ENCODE results near the gene SDHB. TPM values are rescaled to one million over a fixed set of nuclear protein-coding genes. Genes with fewer than 3 reads are reported as not detected.

The SDHB gene
- total and polyA plus RNA-seq, 2 donors (not counting 1 experiment from before 2014, with no cell fraction given): 58.0 to 61.0 TPM

DNA sequence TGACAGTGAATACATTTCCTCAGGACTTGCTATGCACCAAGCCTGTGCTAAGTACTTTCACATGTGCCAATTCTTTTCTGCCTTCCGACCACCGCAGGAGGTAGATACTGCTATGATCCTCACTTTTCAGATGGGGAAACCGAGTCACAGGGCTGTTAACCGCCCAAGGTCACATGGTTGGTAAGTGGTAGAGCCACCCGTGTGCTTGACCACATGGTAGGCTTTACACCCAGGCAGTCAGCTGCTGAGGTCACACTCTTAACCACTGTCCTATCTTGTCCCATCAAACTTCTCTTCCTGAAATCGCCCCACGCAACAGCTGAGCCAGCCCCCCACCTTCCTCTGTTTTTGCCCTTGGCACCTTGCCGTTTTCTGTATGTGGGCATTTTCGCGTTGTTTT lies 31.0 kb upstream of the SDHB start:
- TF ChIP-seq EZH2 (IDR thresholded peaks at IDR 0.05; ENCODE audit: borderline replicate concordance, insufficient read depth, low read depth, low read length, poor library complexity, severe bottlenecking): no peak
- TF ChIP-seq, protein P1, sequence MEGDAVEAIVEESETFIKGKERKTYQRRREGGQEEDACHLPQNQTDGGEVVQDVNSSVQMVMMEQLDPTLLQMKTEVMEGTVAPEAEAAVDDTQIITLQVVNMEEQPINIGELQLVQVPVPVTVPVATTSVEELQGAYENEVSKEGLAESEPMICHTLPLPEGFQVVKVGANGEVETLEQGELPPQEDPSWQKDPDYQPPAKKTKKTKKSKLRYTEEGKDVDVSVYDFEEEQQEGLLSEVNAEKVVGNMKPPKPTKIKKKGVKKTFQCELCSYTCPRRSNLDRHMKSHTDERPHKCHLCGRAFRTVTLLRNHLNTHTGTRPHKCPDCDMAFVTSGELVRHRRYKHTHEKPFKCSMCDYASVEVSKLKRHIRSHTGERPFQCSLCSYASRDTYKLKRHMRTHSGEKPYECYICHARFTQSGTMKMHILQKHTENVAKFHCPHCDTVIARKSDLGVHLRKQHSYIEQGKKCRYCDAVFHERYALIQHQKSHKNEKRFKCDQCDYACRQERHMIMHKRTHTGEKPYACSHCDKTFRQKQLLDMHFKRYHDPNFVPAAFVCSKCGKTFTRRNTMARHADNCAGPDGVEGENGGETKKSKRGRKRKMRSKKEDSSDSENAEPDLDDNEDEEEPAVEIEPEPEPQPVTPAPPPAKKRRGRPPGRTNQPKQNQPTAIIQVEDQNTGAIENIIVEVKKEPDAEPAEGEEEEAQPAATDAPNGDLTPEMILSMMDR (IDR thresholded peaks at IDR 0.05): no peak
- Histone ChIP-seq H4K20me1 (ENCODE audit: control insufficient read depth, insufficient read depth, low read length, poor library complexity, severe bottlenecking) (no peaks in the 10 kb centered on the region), H3K27ac (ENCODE audit: low read length in 2 of 2) (no peak overlapping the region), H3K9me3 (ENCODE audit: control extremely low read depth in 1 of 3, control insufficient read depth in 2 of 3, insufficient read depth in 1 of 3, low read length in 2 of 3) (no peaks in the 10 kb centered on the region), H2AFZ (ENCODE audit: insufficient read depth, low read depth, low read length, poor library complexity, severe bottlenecking) (no peak overlapping the region), H3K4me2 (replicated peaks; ENCODE audit: low read depth, low read length, poor library complexity, severe bottlenecking) (no peak overlapping the region), H3K4me3 (ENCODE audit: control extremely low read depth in 1 of 5, extremely low read depth in 1 of 5, insufficient read depth in 1 of 5, low read depth in 2 of 5, low read length in 4 of 5) (no peak overlapping the region), H3K79me2 (ENCODE audit: control insufficient read depth, insufficient read depth, low read length) (no peaks in the 10 kb centered on the region), H3K36me3 (replicated peaks in 1 of 2; ENCODE audit: control extremely low read depth in 1 of 2, control insufficient read depth in 1 of 2, extremely low read depth in 1 of 2, insufficient read depth in 2 of 2, low read length in 1 of 2) (no peaks in the 10 kb centered on the region), H3K9ac (ENCODE audit: low read length) (no peak overlapping the region), H3K27me3 (replicated peaks in 1 of 4; ENCODE audit: control extremely low read depth in 1 of 4, control insufficient read depth in 3 of 4, insufficient read depth in 4 of 4, low read length in 3 of 4) (no peaks in the 10 kb centered on the region), H3K4me1 (ENCODE audit: control insufficient read depth in 2 of 2, insufficient read depth in 2 of 2, low read length in 2 of 2) (no peaks in the 10 kb centered on the region)
- POLR2A ChIA-PET: interaction anchor here (0.6 kb wide), 1 partner anchor 500 kb away, joined by 3 read pairs; no protein-coding TSS in a partner anchor
- Mint-ChIP-seq H3K4me3 (no peak overlapping the region), H3K27ac (no peak overlapping the region), H3K9me3 (ENCODE audit: insufficient read depth) (no peaks in the 10 kb centered on the region), H3K27me3 (peaks cover 11% of the 10 kb centered on the region), H3K4me1 (no peaks in the 10 kb centered on the region)
- DNase-seq (no peak), ATAC-seq (ENCODE audit: low read depth) (no peak)
- WGBS (ENCODE audit: insufficient coverage): 77% methylated on average over 6 of the region's 10 CpGs
- CTCF ChIA-PET: no interaction called here
- intact Hi-C loops (cut with micrococcal nuclease): no loop called here

- H3K4me2 ChIP-seq (replicated peaks; ENCODE audit: low read depth, low read length, poor library complexity, severe bottlenecking): no peak overlapping the region
- H3K27ac ChIP-seq (ENCODE audit: low read length in 2 of 2): no peak overlapping the region
- ATAC-seq (ENCODE audit: low read depth): no peak
- no peak for DNase-seq
- no peak overlapping the region for H3K27ac Mint-ChIP-seq
- no peak overlapping the region for H3K4me3 Mint-ChIP-seq
- 88% methylated on average over 3 of the region's 3 CpGs for WGBS (ENCODE audit: insufficient coverage)
- H3K9me3 ChIP-seq (ENCODE audit: control extremely low read depth in 1 of 3, control insufficient read depth in 2 of 3, insufficient read depth in 1 of 3, low read length in 2 of 3): peaks cover 0 to under 1% (median 0%) of the 10 kb centered on the region in 3 donors
- no peaks in the 10 kb centered on the region for H3K36me3 ChIP-seq (replicated peaks in 1 of 2; ENCODE audit: control extremely low read depth in 1 of 2, control insufficient read depth in 1 of 2, extremely low read depth in 1 of 2, insufficient read depth in 2 of 2, low read length in 1 of 2)
- no peaks in the 10 kb centered on the region for H3K27me3 ChIP-seq (replicated peaks in 1 of 4; ENCODE audit: control extremely low read depth in 1 of 4, control insufficient read depth in 3 of 4, insufficient read depth in 4 of 4, low read length in 3 of 4)
- no peak overlapping the region for H2AFZ ChIP-seq (ENCODE audit: insufficient read depth, low read depth, low read length, poor library complexity, severe bottlenecking)
- no peaks in the 10 kb centered on the region for H4K20me1 ChIP-seq (ENCODE audit: control insufficient read depth, insufficient read depth, low read length, poor library complexity, severe bottlenecking)
- no peaks in the 10 kb centered on the region for H3K9me3 Mint-ChIP-seq (ENCODE audit: insufficient read depth)
- no peaks in the 10 kb centered on the region for H3K79me2 ChIP-seq (ENCODE audit: control insufficient read depth, insufficient read depth, low read length)
- TF ChIP-seq, protein P1 (IDR thresholded peaks at IDR 0.05): no peak
- no peak for TF ChIP-seq EZH2 (IDR thresholded peaks at IDR 0.05; ENCODE audit: borderline replicate concordance, insufficient read depth, low read depth, low read length, poor library complexity, severe bottlenecking)
- intact Hi-C loops (cut with micrococcal nuclease): no loop called here
- POLR2A ChIA-PET: no interaction called here
- no peaks in the 10 kb centered on the region for H3K4me1 ChIP-seq (ENCODE audit: control insufficient read depth in 2 of 2, insufficient read depth in 2 of 2, low read length in 2 of 2)
- H3K27me3 Mint-ChIP-seq: peaks cover 11% of the 10 kb centered on the region
- CTCF ChIA-PET: no interaction called here
- H3K4me3 ChIP-seq (ENCODE audit: control extremely low read depth in 1 of 5, extremely low read depth in 1 of 5, insufficient read depth in 1 of 5, low read depth in 2 of 5, low read length in 4 of 5): no peak overlapping the region
- no peaks in the 10 kb centered on the region for H3K4me1 Mint-ChIP-seq
- H3K9ac ChIP-seq (ENCODE audit: low read length): no peak overlapping the region
Observed at GRCh38 chr1:17082761-17083160, 28.9 kb upstream of the SDHB start.

Measured in B cell (primary cell).